GM21526 (cell line): ENCODE results near the gene TRIM13.
"Not testable (repeated sequence)": the region's sequence is repeated elsewhere in the genome, so short reads cannot be mapped to it uniquely, and the experiment has no call there.

Source experiments
- ATAC-seq: cut with Tn5 transposase; IDR thresholded peaks from one replicate; pipeline ENCODE4 v1.9.1; 2021; ENCODE audit warnings: moderate library complexity; ENCODE audit not compliant: unreplicated experiment, low FRiP score

Gene TRIM13

GRCh38 chr13:49996951-49997895 lies at the start of gene TRIM13:
TRIM13 (plus strand) TSS chr13:49997042; CDS start chr13:50011941, 14,899 bp downstream.
- ATAC-seq, result peak; percentile 75

- ATAC-seq, result not testable (repeated sequence)
Measured at GRCh38 chr13:49948777-49949270, 48.0 kb upstream of the TRIM13 start.

GRCh38 chr13:49951754-49952535 lies 44.9 kb upstream of the TRIM13 start:
- ATAC-seq, result no peak

GRCh38 chr13:49953560-49953959 lies 43.3 kb upstream of the TRIM13 start:
- no peak for ATAC-seq

GRCh38 chr13:49954674-49955455 lies 42.0 kb upstream of the TRIM13 start:
- ATAC-seq, result no peak

GRCh38 chr13:49956131-49956530 lies 40.7 kb upstream of the TRIM13 start:
- ATAC-seq, result no peak

GRCh38 chr13:49958321-49958720 lies 38.5 kb upstream of the TRIM13 start:
- ATAC-seq, result no peak

- no peak for ATAC-seq
Measured at GRCh38 chr13:49967456-49967855, 29.4 kb upstream of the TRIM13 start.

GRCh38 chr13:49972709-49973108 lies 24.1 kb upstream of the TRIM13 start:
- no peak for ATAC-seq

- no peak for ATAC-seq
Measured at GRCh38 chr13:49975826-49976225, 21.0 kb upstream of the TRIM13 start.

- ATAC-seq, result peak; percentile 80
Measured at GRCh38 chr13:49976314-49977258, 20.3 kb upstream of the TRIM13 start.

- ATAC-seq, result no peak
Measured at GRCh38 chr13:49977992-49978391, 18.9 kb upstream of the TRIM13 start.

- no peak for ATAC-seq
Measured at GRCh38 chr13:49980266-49980665, 16.6 kb upstream of the TRIM13 start.

- no peak for ATAC-seq
Measured at GRCh38 chr13:49985129-49985528, 11.7 kb upstream of the TRIM13 start.

GRCh38 chr13:49986471-49986870 lies 10.4 kb upstream of the TRIM13 start:
- no peak for ATAC-seq

- not testable (repeated sequence) for ATAC-seq
Measured at GRCh38 chr13:49990612-49991011, 6.2 kb upstream of the TRIM13 start.

- no peak for ATAC-seq
Measured at GRCh38 chr13:49993111-49993510, 3.7 kb upstream of the TRIM13 start.

- ATAC-seq, result no peak
Measured at GRCh38 chr13:49993666-49994065, 3.2 kb upstream of the TRIM13 start.

- ATAC-seq, result no peak
Measured at GRCh38 chr13:49995625-49996101, 1.2 kb upstream of the TRIM13 start.
